Spleen (tissue), 11 donors: ENCODE results near the gene TBC1D8. TPM values are rescaled to one million over a fixed set of nuclear protein-coding genes. Genes with fewer than 3 reads are reported as not detected.

ENCODE experiments used
- DNase-seq: peaks from one replicate; pipeline ENCODE4 v3.0.0-alpha.2; 2020
- H3K27ac ChIP-seq, 8 donors: fragments of 200-600 bp; sonication (generic) in 7 of 8; 1 replicate in 4 of 8; 2 replicates in 4 of 8; pipeline versions ENCODE4 v1.5.0 to v1.8.0; 2016 to 2021; ENCODE audit warnings: inconsistent platforms in 4 of 8, mild to moderate bottlenecking in 4 of 8, moderate library complexity in 1 of 8
- H3K27me3 ChIP-seq, 7 donors: fragments of 200-600 bp; sonication (generic) in 6 of 7; replicated peaks in 1 of 7; 1 replicate in 4 of 7; 2 replicates in 3 of 7; pipeline versions ENCODE4 v1.5.0 to v1.8.0; 2016 to 2021; ENCODE audit warnings: inconsistent platforms in 3 of 7, mild to moderate bottlenecking in 1 of 7
- H3K36me3 ChIP-seq, 6 donors: fragments of 200-600 bp; sonication (generic) in 5 of 6; 1 replicate in 4 of 6; 2 replicates in 2 of 6; pipeline versions ENCODE4 v1.5.0 to v1.8.0; 2016 to 2021; ENCODE audit warnings: inconsistent platforms in 2 of 6
- H3K4me1 ChIP-seq, 6 donors: fragments of 200-600 bp; sonication (generic) in 5 of 6; 1 replicate in 3 of 6; 2 replicates in 3 of 6; pipeline versions ENCODE4 v1.5.0 to v1.8.0; 2016 to 2021; ENCODE audit warnings: inconsistent platforms in 3 of 6
- H3K4me3 ChIP-seq, 8 donors: fragments of 200-600 bp; sonication (generic) in 7 of 8; 1 replicate in 4 of 8; 2 replicates in 4 of 8; pipeline versions ENCODE4 v1.5.0 to v1.8.0; 2016 to 2021; ENCODE audit warnings: inconsistent platforms in 4 of 8, mild to moderate bottlenecking in 4 of 8, moderate library complexity in 2 of 8
- H3K9me3 ChIP-seq, 8 donors: fragments of 200-600 bp; sonication (generic) in 7 of 8; 1 replicate in 4 of 8; 2 replicates in 4 of 8; pipeline versions ENCODE4 v1.5.0 to v1.8.0; 2016 to 2021; ENCODE audit warnings: inconsistent platforms in 4 of 8
- POLR2A ChIP-seq, 3 donors: fragments of 450-650 bp; IDR thresholded peaks; one replicate each; pipeline ENCODE4 v1.5.1; 2017; ENCODE audit warnings: antibody characterized with exemption in 3 of 3, mild to moderate bottlenecking in 1 of 3
- POLR2AphosphoS5 ChIP-seq, 3 donors: sonication (generic); formaldehyde crosslinking; IDR thresholded peaks; one replicate each; pipeline ENCODE4 v1.5.1; 2017; ENCODE audit warnings: antibody characterized with exemption in 3 of 3
- WGBS, 5 donors: extraction: QIAGEN DNeasy Blood & Tissue Kit in 3 of 5; methylation state at CpG; one replicate each; pipeline versions ENCODE4 v1.1.5 to v1.1.7; 2013 to 2018; 5-methylcytosine and 5-hydroxymethylcytosine counted together
- intact Hi-C: fragments of 100-400 bp; cut with DNase I; formaldehyde crosslinking; loops from one replicate; pipeline ENCODE4 v1.15.0; 2023; ENCODE audit warnings: low total_unique reads
- polyA plus RNA-seq, 3 donors: library from polyadenylated mRNA; stranded (reverse); fragments of 200-250 nt; gene quantifications; one replicate each; pipeline ENCODE4 v1.2.1, GENCODE V29; 2013
- total RNA-seq, 7 donors: library from RNA; depleted of rRNA in 3 of 7; stranded (reverse); fragments of >200 nt in 3 of 7; fragmentation: NEBNext Ultra II Directional in 4 of 7; extraction: Animal tissue kit (Norgen Biotek cat#: 25700) in 4 of 7; gene quantifications; one replicate each; pipeline versions ENCODE4 v1.1.0 to v1.2.1, GENCODE V29; 2016 to 2021
- TF ChIP-seq, protein P1 (sequence below), 11 experiments: fragments of 200-600 bp in 7 of 11; fragments of 450-650 bp in 4 of 11; sonication (generic) in 4 of 11; IDR thresholded peaks in 8 of 11; conservative IDR thresholded peaks in 3 of 11; 1 replicate in 7 of 11; 2 replicates in 4 of 11; pipeline versions ENCODE4 v1.4.0 to v1.8.0; 2016 to 2021; ENCODE audit warnings: antibody characterized with exemption in 11 of 11, inconsistent platforms in 4 of 11, mild to moderate bottlenecking in 1 of 11
- donor health status: healthy with polysubstance abuse.
- donor health status: DM: no; HTN: no; CAD: no; lungs with moderate emphysema.
- donor health status: DM: no; HTN: no; CAD: no.
- donor health status: Bipolar disorder and iron deficiency.
- donor health status: healthy.
- donor health status: DM: no; HTN: no; CAD: no.
- donor health status: DM: yes; HTN: yes; CAD: no.

Gene TBC1D8
- total and polyA plus RNA-seq, 10 donors, result 7.2 to 104 (median 40.5) TPM

DNA sequence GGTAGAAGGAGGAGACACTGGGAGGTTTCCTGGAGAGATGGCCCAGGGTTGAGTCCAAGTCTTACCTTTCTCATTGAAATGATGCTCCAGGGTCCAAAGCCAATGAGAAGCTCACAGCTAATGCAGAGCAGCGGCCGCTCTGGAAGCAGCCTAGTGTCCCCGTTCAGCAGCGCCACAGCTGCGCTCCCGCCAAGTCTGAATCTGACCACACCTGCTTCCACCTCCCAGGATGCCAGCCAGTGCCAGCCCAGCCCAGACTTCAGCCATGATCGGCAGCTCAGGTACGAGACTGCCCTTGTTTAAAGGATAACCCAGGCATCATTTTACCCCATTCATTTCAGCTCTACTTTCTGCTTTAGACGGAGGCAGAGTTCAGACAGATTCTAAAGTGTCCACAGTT, 161.0 kb downstream of the TBC1D8 start:
- Histone ChIP-seq H3K4me1 (peaks cover 0 to 3% (median 0%) of the 10 kb centered on the region in 6 donors), H3K4me3 (no peak overlapping the region), H3K9me3 (no peaks in the 10 kb centered on the region), H3K27ac (no peak overlapping the region), H3K36me3 (peaks cover 0 to 14% (median 0%) of the 10 kb centered on the region in 6 donors), H3K27me3 (no peaks in the 10 kb centered on the region)
- intact Hi-C loops, result loop anchor here (10.0 kb wide), 1 partner anchor 725 kb away; no protein-coding TSS in a partner anchor
- no peak for DNase-seq
- 90 to 96% (median 93%) methylated on average over 3 to 9 of the region's 9 CpGs for WGBS, 5 donors
- TF ChIP-seq, protein P1, sequence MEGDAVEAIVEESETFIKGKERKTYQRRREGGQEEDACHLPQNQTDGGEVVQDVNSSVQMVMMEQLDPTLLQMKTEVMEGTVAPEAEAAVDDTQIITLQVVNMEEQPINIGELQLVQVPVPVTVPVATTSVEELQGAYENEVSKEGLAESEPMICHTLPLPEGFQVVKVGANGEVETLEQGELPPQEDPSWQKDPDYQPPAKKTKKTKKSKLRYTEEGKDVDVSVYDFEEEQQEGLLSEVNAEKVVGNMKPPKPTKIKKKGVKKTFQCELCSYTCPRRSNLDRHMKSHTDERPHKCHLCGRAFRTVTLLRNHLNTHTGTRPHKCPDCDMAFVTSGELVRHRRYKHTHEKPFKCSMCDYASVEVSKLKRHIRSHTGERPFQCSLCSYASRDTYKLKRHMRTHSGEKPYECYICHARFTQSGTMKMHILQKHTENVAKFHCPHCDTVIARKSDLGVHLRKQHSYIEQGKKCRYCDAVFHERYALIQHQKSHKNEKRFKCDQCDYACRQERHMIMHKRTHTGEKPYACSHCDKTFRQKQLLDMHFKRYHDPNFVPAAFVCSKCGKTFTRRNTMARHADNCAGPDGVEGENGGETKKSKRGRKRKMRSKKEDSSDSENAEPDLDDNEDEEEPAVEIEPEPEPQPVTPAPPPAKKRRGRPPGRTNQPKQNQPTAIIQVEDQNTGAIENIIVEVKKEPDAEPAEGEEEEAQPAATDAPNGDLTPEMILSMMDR (IDR thresholded peaks at IDR 0.05 in 8 of 11, conservative IDR thresholded peaks at IDR 0.05 in 3 of 11), result no peak
- TF ChIP-seq POLR2A (IDR thresholded peaks at IDR 0.05) (no peak), POLR2AphosphoS5 (IDR thresholded peaks at IDR 0.05) (no peak)

DNA sequence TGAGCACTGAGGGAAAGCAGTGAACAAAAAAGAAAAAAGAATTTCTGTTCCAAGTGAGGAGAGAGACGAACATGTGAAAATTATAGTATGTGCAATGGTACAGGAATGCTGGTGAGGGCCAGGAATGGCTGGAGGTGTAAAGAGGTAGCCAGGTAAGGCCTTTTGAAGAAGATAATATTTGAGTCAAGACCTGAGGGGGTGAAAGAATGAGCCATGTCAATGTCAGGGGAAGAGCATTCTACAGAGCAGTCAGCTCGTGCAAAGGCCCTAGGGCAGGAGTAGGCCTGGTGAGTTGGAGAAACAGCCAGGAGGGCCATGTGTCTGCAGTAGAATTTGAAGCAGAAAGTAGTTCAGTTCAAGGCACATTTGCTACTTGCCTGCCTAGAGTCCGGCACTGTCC, 161.5 kb downstream of the TBC1D8 start:
- Histone ChIP-seq H3K9me3 (no peaks in the 10 kb centered on the region), H3K36me3 (peaks cover 0 to 12% (median 0%) of the 10 kb centered on the region in 6 donors), H3K27ac (no peak overlapping the region), H3K4me3 (no peak overlapping the region), H3K4me1 (peaks cover 0 to 3% (median 0%) of the 10 kb centered on the region in 6 donors), H3K27me3 (no peaks in the 10 kb centered on the region)
- intact Hi-C loops, result loop anchor here (10.0 kb wide), 1 partner anchor 725 kb away; no protein-coding TSS in a partner anchor
- TF ChIP-seq POLR2AphosphoS5 (IDR thresholded peaks at IDR 0.05) (no peak), POLR2A (IDR thresholded peaks at IDR 0.05) (no peak)
- TF ChIP-seq, protein P1 (IDR thresholded peaks at IDR 0.05 in 8 of 11, conservative IDR thresholded peaks at IDR 0.05 in 3 of 11), result no peak
- no peak for DNase-seq
- WGBS, 5 donors, result 91 to 96% (median 95%) methylated on average over 3 of the region's 3 CpGs

DNA sequence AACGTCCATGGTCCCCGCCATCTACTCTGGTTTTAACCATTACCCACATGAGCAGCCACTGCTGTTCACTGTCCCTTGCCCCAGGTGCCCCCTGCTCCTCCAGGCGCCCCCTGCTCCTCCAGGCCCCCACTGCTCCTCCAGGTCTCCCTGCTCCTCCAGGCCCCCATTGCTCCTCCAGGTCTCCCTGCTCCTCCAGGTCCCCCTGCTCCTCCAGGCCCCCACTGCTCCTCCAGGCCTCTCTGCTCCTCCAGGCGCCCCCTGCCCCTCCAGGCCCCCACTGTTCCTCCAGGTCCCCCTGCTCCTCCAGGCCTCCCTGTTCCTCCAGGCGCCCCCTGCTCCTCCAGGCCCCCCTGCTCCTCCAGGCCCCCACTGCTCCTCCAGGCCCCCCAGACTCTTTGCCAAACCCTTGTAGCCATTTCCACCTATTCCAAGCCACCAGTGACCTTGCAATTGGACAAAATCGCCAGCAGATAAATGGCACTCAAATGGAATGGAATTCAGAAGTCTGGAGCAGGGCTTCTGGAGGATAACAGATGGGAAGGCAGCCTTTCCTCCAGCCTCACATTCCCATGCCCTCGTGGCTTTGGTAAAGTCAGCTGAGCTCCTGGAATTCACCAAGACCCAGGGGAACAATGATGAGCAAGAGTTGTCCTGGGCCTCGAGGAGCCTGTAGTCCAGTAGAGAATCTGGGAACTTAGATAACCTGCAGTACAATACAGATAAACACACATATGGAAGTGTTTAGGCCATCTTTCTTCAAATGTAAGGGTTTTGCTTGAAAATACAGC, 162.4 kb downstream of the TBC1D8 start:
- WGBS, 5 donors, result 78 to 88% (median 82%) methylated on average over 7 to 8 of the region's 8 CpGs
- no peak overlapping the region for H3K4me3 ChIP-seq
- H3K4me1 ChIP-seq, result peaks cover 0 to 3% (median under 1%) of the 10 kb centered on the region in 6 donors
- DNase-seq, result no peak
- peaks cover 0 to 12% (median 0%) of the 10 kb centered on the region in 6 donors for H3K36me3 ChIP-seq
- no peaks in the 10 kb centered on the region for H3K27me3 ChIP-seq
- intact Hi-C loops, result no loop called here
- no peaks in the 10 kb centered on the region for H3K9me3 ChIP-seq
- TF ChIP-seq, protein P1 (IDR thresholded peaks at IDR 0.05 in 8 of 11, conservative IDR thresholded peaks at IDR 0.05 in 3 of 11), result no peak
- TF ChIP-seq POLR2A (IDR thresholded peaks at IDR 0.05) (no peak), POLR2AphosphoS5 (IDR thresholded peaks at IDR 0.05) (no peak)
- no peak overlapping the region for H3K27ac ChIP-seq

DNA sequence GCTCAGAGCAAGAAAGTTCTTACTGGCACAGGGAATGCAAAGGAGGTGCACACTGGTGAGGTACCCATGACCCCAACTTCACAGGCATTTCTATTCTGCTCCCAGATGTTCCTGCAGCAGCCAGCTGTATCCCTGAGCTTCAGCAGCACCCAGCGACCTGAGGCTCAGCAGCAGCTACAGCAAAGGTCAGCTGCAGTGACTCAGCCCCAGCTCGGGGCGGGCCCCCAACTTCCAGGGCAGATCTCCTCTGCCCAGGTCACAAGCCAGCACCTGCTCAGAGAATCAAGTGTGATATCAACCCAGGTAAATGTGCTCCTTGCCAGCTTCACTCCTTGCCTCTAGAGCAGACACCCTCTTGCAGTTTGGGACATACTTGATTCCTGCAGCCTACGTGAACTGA, 163.2 kb downstream of the TBC1D8 start:
- no peaks in the 10 kb centered on the region for H3K27me3 ChIP-seq
- no peak overlapping the region for H3K4me3 ChIP-seq
- H3K36me3 ChIP-seq, result peaks cover 0 to 7% (median 0%) of the 10 kb centered on the region in 6 donors
- peaks cover 0 to 4% (median 2%) of the 10 kb centered on the region in 6 donors for H3K4me1 ChIP-seq
- 90 to 100% (median 93%) methylated on average over 1 to 4 of the region's 4 CpGs for WGBS, 5 donors
- DNase-seq, result no peak
- intact Hi-C loops, result no loop called here
- TF ChIP-seq POLR2A (IDR thresholded peaks at IDR 0.05), result no peak
- TF ChIP-seq POLR2AphosphoS5 (IDR thresholded peaks at IDR 0.05), result no peak
- TF ChIP-seq, protein P1 (IDR thresholded peaks at IDR 0.05 in 8 of 11, conservative IDR thresholded peaks at IDR 0.05 in 3 of 11), result no peak
- no peaks in the 10 kb centered on the region for H3K9me3 ChIP-seq
- no peak overlapping the region for H3K27ac ChIP-seq
